ENCODE results near the gene SLC23A2.
"Not testable (repeated sequence)": the region's sequence is repeated elsewhere in the genome, so short reads cannot be mapped to it uniquely, and the experiment has no call there.

Gene SLC23A2

GRCh38 chr20:4936392-4936850 lies 64.9 kb downstream of the SLC23A2 start:
- DNase-seq (ENCODE audit: low read depth), result no peak

DNA sequence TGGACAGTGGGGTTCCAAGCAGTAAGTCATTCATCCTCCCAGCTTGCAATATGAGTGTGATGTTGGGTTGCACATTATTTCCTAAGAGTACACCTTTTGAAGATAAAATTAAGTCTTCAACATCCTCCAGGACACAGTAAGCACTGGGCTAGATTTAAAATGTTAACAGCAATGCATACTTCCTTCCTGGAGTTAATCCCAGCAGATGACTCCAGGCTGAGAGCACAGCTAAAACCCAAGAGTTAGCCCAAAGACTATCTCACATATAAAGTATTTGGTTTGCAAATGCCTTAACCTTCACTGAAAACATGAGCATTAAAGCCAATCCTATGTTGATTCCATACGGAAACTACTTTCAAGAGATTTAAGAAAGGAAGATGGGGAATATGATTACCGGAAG lies 69.2 kb downstream of the SLC23A2 start:
- DNase-seq (ENCODE audit: low read depth), result no peak

DNA sequence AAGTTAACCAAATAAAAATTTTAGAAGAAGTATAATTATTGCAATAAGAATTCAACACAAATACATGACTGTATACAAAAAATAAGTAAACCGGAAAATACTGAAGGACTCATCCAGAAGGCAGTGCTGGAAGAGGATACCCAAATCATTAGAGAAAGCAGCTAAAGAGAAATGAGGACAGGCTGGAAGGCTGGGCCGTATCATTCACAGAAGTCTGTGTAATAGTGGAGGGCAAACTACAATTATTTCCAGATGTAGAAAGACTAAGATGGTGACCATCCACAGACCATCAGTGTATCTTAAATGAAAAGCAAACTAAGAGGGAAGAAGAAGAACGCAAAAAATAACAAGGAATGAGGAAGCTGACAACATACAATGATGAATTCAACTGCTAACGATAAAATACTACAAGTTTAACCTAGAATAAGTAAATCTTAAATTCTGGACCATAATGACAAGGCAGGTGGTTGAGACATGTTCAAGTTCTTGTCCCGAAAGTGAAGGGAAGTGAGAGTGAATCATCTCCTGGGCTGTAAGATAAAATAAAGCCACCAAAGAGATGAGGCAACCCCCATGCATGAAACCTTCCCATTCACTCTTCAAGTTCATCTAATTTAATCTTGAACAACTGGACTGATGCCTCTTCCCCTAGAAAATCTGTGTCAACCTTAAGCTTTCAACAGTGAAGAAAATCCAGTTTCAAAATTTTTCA lies 71.5 kb downstream of the SLC23A2 start:
- peak; percentile 24 for DNase-seq (ENCODE audit: low read depth)

DNA sequence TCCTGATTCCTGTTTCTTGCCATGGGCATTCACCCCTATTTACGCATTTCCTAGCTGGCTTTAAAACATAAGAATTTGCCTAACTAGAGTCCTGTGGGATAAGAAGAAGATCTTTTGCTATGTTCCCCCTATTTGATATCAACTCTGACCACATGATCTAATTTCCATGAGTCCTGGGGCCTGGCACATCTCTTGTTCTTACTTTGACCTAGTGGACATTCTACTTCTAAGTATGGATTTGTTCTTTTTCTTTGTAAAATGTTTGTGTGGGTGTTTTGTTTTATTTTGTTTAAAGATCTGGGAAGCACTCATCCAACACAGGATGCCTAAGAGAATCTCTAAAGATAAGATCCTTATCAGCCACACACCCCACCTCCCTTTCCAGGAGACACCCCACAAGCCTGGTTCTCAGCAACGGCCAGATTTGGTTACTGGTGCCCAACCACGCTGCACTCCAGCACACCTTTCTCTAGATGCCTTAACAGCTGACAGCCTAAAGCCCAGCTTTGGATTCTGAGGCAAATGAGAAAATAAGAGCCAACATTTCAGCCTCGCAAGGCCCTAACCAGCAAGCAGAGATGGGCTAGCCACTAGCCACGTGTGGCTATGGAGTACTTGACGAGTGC lies 74.7 kb downstream of the SLC23A2 start:
- no peak for DNase-seq (ENCODE audit: low read depth)

- DNase-seq (ENCODE audit: low read depth), result peak; percentile 43
Observed at GRCh38 chr20:4925842-4926530, 75.3 kb downstream of the SLC23A2 start.

DNA sequence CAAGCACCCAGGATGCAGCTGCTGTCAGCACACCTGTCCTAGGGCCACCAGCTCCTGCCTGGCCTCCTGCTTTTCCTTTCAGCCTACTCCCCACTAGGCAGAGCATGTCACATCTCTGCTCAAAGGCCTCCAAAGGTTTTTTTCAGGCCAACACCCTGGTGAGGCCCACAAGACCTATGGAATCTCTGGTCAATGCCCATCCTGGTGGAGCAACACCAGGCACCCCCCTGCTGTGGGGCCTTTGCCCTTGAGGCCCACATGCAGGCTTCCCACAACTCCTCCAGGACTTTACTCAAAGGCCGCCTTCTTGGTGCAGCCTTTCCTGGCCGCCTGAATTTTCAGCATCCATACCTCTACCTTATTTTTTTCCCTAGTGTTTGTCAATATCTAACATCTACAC lies 76.9 kb downstream of the SLC23A2 start:
- DNase-seq (ENCODE audit: low read depth), result no peak

- no peak for DNase-seq (ENCODE audit: low read depth)
Observed at GRCh38 chr20:4924032-4924431, 77.3 kb downstream of the SLC23A2 start.

DNA sequence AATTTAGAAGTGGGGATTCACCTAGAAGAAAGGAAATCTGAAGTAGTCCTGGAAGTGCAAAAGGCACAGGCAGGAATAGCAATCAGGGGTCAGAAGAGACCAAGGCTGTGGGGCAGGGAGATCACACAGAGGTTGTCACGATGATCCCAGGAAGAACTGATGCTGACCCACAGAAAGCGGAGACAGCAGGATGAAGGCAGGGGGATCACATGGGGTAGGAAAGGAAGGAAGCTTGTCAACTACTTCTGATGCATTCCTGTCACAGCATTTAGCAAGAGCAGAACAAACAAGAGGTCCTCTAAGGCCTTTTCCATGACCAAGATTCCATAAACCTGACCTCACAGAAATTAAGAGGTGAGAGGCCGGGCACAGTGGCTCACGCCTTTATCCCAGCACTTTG lies 79.1 kb downstream of the SLC23A2 start:
- DNase-seq (ENCODE audit: low read depth), result no peak

DNA sequence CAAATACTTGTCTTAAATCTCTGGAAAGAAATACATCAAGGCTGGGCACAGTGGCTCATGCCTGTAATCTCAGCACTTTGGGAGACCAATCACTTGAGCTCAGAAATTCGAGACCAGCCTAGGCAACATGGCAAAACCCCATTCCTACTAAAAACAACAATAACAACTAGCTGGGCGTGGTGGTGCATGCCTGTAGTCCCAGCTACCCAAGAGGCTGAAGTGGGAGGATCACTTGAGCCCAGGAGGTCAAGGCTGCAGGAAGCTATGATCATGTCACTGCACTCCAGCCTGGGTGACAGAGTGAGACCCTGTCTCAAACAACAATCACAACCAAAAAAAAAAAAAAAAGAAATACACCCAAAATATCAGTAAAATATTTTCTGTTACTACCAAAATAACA lies 80.0 kb downstream of the SLC23A2 start:
- not testable (repeated sequence) for DNase-seq (ENCODE audit: low read depth)

GRCh38 chr20:4920655-4921054 lies 80.7 kb downstream of the SLC23A2 start:
- DNase-seq (ENCODE audit: low read depth), result no peak

DNA sequence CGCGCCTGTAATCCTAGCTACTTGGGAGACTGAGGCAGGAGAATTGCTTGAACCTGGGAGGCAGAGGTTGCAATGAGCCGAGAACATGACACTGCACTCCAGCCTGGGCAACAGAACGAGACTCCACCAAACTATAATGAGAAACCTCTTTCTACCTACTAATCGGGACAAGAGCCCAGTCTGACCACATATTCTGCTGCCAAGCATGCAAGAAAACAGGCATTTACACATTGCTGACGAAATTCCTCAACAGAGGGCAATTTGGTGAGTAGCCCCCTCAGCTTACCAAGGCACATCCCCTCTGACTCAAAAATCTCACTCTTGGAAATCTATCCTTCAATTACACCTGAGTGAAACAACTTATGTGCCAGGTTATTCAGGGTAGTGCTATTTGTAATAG lies 81.2 kb downstream of the SLC23A2 start:
- no peak for DNase-seq (ENCODE audit: low read depth)

- no peak for DNase-seq (ENCODE audit: low read depth)
Observed at GRCh38 chr20:4919047-4919704, 82.1 kb downstream of the SLC23A2 start.

DNA sequence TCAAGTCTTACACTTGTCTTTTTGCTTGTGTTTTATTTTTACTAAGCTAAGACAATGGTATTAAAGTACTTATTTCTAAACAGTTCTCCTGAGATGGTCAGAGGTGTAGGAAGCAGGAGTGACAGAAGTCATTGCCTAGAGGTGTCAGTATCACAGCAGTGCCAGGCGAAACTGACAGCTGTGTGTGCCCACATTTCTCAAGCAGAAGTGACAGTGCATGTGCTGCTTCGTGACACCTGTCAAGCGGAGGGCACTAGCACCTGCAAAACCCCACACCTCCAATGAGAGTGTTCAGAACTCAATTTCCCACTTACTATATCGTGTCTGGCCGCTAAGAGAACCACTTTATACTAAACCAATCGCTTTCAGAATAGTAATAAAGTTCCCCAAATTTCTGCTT lies 82.8 kb downstream of the SLC23A2 start:
- DNase-seq (ENCODE audit: low read depth), result no peak

DNA sequence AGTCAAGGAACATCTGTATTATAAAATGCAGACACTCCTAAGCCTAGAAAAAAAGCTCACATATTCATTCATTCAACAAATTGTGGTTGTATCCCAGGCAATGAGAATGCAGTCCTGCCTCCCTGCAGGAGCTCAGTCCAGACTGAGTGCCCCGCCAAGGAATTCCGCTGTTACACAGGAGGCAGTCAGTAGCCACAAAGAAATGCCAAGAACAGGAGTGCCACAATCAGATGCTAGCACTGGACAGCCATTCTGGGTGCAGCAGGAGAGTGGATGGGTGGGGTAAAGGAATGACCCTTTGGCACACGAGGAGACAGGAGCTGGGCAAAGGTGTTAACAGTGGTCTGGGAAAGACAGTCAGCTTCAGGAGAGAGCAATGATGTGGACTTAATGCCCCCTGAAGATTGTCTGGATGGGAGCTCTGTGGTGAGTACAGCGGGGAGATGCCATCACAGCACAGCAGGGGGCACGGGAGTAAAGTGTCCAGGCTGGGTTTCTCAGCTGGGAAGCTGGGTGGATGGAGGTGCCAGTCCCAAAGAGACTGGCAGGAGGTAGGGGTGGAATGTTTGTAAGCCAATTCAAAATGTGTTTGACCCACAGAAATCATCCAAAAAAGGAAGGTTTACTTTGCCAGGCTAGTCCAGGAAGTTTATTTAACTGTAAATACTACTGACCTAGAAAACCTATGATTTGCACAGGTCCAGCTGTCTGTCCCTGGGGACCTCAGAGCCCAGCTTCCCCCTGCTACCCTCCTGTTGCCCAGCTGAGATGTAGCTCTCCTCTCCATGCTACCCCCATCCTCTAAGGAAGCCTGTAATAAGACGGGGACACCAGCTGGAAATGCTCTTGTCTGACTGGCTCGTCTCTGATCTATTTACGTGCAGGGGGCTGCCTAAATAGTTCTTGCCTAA lies 84.1 kb downstream of the SLC23A2 start:
- DNase-seq (ENCODE audit: low read depth), result peak; percentile 36

DNA sequence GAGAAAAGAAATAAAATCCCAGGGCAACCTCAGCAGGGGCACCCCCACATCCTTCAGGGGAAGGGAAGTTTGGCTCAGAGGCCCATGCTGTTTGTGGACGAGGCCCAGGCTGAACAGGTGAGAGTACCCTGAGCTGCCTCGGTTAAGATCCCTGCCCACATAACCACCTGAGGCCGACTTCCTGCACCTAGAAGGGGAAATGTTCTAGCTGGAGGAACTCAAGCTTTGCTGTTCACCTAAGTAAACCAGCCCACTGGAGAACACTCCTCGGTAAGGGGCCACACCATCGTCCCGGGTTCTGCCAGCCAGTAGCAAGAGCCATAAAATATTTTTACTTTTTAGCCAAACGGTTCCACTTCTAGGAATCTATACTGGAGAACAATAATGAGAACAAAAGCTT lies 88.2 kb downstream of the SLC23A2 start:
- DNase-seq (ENCODE audit: low read depth), result no peak

- DNase-seq (ENCODE audit: low read depth), result no peak
Observed at GRCh38 chr20:4912380-4913142, 88.7 kb downstream of the SLC23A2 start.

GRCh38 chr20:4910951-4911350 lies 90.4 kb downstream of the SLC23A2 start:
- no peak for DNase-seq (ENCODE audit: low read depth)

DNA sequence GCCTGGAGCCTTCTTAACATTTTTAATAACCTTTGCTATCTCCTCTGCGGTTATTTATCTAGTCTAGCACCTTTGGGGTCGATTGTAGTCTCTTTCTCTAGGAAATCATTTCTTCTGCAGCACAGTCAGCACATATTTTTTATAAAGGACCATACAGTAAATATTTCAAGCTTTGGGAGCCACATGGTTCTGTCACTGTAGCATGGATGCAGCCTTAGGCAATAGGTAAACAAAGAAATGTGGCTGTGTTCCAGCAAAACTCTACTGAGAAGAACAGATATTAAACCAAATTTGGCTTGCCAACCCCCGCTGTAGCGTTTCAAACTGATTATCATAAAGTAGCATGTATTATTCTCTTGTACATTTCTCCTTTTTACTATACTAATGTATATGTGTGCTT lies 95.7 kb downstream of the SLC23A2 start:
- no peak for DNase-seq (ENCODE audit: low read depth)

- no peak for DNase-seq (ENCODE audit: low read depth)
Observed at GRCh38 chr20:4905195-4905594, 96.1 kb downstream of the SLC23A2 start.

DNA sequence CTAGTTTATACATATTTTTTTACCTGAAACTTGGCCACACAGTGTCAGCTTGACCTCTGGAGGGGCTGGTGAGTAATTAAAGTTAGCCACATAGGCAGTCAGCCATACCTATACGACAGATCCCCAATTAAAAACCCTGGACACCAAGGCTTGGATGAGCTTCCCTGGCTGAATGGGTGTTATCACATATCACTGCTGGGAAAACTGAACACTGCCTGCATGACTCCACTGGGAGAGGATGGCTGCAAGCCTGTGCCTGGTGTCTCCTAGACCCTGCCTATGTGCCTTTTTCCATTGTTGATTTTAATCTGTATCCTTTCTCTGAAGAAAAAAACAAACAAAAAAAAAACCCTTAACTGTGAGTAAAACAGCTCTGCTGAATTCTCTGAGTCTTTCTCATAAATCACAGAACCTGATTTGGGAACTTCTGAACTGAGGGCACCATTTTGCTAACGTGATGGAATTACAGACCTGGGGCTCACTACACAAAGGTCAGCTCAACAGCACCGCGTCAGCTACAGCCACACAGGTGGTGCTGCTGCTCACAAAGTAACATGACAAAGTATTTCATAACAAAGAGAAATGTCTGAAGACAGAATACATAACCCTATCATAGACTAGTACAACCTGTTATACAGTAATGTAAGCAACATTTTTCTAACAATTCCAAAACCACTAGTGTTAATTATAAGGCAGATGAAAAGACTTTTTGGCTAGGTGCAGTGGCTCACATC lies 97.0 kb downstream of the SLC23A2 start:
- no peak for DNase-seq (ENCODE audit: low read depth)

Measured in EH (cell line).